NCI-H446 treated with DMSO at 0.1 percent for 48 hours (cell line): Measurements from ENCODE around the gene DPYSL3.

Experiments
- DNase-seq: peaks from one replicate; lab custom pipeline; 2025; lab: John Stamatoyannopoulos, UW

Gene DPYSL3

DNA sequence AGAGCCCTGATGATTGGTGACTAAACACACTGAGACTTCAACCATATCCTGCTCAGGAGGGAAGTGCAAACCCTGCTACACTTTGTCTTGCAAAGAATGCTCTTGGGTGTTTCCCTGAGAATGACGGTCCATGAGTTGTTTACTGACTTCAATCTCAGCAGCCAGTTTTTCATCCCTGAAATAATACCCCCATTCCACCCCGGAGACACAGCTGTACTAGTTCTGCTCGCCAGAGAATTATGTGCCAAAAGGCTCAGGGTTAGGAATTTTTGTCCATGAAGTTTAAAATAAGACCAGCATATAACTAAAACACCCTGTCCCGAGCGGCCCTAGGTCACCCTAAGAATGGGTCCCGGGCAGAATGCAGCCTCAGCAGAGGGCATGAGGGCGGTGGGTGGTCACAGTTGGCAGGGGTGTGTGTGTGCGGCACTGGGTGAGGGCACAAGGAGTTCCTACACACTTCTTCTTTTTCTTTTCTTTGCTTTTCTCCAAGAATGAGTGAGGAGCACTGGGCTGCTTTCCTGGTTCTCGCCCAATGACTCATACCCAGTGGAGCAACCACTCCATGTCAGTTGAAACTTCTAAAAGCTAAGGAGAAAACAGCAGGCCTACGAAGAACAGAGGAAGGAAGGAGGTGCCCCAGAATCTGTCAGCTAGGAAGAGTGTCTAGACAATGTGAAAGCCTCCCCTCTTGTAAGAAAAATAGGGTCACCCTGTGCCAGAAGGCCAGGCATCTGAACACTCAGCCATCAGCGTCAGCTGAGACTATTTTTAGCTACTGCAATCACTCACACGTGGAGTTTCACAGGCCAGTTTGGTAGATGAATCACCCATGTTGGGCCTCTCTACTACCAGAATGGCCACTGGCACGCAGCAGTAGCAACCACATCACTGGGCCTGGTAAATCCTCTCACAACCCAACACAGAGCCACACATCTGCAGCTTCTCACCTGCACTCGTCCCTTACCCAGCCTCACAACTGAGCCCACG lies 105.9 kb downstream of the DPYSL3 start:
- DNase-seq: peak; percentile 20

DNA sequence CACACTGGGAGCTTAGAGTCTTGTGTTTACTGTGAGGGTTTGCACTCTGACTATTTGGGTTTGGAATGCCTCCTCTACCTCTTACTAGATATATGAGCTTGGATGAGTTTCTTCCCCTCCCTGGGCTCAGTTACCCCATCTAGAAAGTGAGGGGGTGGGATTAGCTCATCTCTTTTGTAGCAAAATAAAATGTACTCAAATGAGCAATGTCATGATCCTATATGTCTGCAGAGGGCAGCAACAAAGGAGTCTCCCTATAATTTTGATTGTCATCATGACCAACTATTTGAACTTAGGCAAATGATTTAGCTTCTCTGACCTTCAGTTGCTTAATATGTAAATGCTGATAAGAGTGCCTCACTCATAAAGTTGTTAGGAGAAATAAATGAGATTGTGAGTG lies 109.0 kb downstream of the DPYSL3 start:
- no peak for DNase-seq

DNA sequence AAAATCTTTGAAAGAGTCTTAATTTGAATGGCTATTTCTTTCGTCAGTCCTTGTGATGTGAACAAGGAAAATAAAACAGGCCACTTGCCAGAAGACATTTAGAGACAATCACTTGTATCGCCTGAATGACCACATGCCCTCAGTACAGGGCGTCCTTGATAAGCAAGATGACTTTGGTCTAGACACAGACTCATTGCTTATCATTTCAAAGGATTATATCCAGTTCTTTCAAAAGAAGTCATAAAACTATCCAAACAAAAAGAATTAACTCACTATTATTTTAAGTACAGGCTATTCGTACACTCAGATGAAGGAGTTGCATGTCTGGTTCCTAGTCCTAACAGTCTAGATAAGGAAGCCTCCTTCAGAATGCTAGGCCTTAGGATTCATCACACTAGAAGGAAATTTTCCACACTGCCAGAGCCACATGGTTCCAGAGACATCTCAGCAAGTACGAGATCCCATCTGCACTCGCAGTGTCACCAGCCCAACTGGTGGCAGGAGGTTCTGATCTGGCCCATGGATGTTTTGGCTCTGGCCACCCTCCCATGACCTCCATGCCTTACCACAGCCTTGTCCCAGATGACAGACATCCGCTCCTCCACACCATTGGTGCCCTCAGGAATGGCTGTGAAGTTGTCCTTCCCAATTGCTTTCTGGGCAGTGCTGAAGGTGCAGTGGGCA lies 109.6 kb downstream of the DPYSL3 start:
- DNase-seq: no peak

DNA sequence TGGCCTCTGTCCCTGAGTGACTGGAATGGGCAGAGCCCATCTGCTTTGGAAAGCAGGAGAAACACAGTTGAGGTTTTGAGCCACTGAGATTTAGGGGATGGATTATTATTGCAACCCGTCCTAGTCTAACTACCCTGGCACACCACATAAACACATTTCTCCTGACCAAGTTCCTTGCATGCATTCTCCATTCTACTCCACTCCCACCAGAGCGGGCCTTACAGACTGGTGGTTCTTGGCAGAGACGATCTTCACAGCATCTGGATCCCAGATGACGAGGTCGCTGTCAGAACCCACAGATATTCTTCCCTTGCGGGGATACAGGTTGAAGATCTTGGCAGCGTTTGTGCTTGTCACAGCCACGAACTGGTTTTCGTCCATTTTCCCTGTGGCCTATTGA lies 111.0 kb downstream of the DPYSL3 start:
- DNase-seq: no peak

DNA sequence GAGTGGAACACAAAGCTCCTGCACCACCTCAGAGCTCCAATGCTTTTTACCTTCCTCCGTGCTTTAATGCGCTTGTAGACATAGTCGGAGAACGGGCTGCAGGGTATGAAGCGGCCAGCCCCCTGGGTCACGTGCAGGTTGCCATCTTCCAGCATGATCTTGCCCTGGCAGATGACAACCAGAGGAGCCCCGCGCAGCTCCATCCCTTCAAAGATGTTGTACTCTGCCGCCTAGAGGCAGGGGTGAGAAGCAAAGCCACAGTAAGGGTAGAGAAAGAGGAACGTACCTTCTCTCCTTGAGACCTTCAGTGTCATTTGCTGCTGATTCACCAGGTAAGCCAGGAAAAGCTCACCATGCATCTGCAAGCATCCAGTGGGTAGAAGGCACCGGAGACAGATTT lies 112.3 kb downstream of the DPYSL3 start:
- DNase-seq: no peak

DNA sequence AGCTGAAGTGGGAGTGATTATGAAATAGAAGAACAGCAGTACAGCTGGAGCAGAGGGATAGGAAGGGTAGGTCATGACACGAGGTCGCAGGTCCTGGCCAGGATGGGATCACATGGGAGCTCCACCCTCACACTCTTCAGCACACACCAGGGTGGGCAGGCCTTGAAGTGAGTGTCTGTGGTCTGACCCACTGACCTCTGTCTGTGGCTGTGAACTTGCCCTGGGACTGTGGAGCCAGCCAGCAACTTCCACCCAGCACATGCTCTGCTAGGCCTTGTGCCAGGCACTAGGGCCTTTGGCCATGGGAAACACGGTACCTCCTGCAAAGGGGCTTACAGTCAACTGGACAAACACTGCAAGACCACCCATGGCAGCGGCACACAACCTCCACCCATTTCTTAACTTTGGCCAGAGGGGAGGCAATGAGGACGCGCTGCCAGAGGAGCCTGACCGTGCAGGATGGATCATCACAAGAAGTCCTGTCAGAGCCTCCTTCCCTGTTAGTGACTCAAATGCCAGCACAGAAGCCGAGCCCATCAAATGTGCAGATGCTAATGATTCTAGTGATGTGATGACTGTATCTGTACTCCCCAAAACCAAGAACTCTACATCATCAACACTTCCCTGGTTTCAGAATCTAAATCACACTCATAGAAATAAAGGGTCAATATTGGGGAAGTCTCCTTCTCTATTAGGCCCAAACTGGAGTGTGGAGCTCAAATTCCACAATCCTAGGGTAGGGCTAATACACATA lies 113.6 kb downstream of the DPYSL3 start:
- DNase-seq: no peak

DNA sequence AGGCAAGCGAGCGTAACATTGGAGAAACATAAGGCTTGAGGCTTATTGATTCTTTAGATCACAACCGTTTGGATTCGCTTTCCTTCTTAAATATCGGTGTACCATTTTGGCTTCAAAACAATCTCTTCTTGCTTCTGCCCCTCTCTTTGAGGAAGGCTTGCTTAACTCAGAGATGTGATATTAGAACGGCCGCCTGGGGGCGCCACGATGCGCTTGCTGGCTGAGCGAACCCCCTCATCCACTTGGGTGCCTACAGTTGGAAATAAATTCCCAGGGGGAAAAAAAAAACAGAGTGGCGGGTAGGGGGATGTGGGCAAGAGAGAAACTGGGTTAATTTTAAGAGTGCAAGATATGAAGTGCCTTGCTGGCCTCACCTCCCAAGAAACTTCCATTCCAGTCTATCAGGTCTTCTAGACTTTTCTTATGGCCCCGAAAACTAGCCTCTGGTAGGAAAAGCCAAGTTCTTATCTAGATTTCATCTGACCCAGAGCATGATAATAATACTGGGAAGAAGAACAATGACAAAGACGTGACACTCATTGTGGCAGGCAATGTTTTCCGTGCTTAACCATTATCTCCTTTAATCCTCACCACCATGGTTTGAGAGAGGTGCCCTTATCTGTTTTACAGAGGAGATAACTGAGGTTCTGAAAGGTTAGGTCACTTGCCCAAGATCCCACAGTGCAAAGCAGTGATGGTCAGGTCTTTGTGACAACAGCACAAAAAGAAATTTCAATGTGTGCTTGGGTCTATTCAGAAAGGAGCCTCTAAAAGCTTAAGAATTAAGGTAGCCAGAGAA lies 115.8 kb downstream of the DPYSL3 start:
- DNase-seq: no peak

DNA sequence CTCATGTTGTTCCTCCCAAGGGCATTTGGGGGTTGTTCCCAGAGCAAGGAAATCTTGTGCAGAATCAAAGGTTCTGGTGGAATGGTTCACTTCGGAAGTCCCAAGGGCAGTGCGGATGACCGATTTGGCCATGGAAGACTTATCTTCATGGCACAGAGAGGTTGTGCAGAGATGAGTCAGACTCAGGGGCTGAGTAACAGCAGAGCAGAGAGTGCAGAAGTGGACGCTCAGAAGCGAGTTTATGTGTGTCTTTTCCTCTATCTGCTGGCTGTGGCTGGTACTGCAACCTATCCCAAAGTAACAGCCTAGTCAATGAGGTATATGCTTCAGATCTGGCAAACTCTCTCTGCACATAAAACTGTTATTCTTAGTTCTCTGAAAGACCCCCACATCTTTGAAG lies 118.1 kb downstream of the DPYSL3 start:
- peak; percentile 12 for DNase-seq

DNA sequence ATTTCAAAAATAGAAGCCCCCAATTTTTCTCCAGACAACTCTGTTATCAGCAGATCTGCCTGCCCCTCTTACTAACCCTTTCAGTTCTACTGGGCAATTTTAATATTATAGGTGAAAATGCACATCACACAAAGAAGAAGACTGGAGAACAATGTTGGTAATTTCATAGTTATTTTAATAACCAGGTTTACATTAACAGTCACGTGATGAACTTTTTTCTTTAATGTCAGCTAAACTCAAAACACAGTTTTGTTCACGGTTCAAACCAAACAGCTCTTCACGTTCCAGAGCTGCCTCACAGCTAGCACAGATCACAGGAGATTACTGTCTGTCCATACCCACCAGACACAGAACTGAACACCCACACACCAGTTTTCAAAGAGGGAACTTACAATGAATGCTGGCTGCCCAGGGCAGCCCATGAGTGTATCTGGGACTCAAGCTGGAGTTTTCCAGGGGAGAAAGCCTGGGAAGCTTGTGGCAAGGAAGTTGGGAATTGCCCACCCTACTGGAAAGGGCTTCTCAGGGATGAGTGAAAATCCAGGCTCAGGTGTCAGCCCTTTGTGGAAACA lies 119.1 kb downstream of the DPYSL3 start:
- no peak for DNase-seq

DNA sequence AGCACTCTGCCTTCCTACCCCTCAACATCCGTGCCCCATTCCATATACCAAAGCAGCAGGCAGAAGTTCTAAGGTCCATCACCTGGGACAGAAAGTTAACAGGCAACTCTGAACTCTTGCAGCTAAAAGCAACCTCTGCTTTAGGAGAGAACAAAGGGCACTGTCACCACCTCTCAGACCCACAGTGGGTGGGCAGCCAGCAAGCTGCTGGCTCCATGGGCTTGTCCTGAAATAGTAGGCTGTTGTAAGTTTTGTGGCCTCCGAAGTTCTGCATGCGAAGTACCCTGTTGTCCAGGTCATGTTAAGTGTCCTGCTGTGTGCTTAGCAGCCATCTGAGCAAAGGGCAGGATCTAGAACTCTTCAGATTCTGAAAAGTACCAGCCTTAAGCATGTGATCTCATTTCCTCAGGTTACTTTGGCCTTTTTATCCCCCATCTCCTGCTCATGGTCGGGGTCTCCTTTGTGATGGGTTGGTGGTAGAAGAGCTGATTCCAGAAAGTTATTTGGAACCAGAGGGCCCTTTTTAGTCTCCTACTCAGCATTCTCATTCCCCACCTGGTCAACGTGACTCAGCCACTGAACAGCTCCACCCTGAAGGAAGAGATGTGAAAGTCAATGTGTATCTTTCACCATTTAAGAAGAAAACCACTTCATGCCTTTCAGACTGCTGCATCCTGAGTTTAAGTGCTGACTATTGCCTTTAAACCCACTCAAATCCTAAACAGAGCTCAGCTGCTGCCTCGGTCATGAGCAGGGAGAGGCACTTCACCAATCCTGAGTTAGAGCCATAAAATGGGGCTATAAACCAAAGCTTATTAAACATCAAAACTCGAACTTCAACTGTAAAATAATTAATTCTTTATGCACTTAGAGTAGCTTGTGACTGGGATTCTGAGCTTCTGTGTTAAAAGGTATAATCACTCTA lies 121.4 kb downstream of the DPYSL3 start:
- DNase-seq: no peak

DNA sequence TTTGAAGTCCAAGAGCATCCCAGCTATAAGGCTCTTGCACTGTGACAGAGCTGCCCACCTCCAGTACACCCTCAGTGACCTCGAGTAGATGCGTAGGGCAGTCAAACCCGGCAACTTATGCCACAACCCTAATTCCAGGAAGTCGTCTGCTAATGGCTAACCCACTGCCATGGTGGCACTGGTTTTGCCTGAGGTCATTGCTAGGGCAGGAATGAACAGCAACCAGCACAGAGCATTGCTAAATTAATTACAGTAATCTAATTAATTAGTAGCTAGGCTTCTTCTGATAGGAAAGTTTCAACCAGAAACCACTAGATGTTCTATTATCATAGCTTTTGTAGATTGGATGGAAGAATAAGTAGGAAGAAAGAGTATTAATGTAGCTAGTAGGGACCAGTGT lies 122.8 kb downstream of the DPYSL3 start:
- DNase-seq: no peak

DNA sequence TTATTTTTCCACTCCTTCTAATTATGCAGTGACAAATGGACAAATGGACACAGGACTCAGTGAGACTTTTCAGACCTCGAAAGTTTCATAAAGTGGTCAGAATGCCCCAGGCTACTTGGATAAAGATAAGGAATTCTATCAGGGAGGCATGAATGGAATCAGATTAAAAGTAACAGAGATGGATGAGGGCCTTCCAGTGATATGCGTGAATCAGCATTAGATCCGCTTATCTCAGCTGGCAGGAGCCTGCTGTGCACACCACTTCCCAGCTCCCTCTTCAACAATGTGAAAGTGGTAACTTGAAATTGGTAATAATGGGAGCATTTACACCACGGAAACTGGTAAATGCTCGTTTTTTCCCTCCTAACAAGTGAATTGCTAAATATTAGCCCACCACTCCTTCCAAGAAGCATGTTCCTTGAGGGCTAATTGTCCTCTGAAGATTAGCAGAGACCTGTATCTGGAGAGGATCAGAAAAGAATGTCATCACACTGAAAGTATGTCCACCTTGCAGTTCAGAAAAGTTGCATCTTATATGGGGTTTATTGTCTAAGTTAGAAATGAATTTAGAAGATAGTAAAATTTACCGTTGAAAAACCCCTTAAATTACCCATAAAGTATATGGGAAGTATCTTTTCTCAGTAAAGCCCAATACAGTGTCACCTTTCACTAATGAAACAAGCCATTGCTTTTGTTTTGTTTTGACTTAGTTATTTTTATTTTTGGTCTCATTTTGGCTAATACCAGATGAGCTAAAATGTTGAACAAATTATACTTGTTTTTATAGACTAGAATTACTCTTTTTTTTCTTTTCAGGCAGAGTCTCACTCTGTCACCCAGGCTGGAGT lies 125.3 kb downstream of the DPYSL3 start:
- no peak for DNase-seq

DNA sequence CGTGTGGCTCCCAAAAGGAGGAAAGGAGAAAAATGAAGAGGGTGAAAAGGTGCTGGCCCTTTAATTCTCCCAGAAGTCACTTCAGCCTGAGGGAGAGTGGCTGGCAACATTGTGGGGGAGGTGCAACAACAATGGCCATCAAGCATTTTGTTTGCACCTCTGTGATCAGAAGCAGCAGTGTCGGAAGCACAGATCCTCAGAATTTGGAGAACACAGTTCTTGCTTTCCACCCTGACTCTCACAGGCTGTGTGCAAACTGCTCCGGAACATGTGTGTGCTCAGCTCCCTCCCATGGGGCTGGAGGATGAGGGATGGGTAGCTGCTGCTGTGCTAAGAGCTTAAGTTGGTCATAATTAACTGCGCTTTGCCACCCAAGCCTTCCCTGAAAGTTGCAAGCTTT lies 127.1 kb downstream of the DPYSL3 start:
- DNase-seq: no peak

DNA sequence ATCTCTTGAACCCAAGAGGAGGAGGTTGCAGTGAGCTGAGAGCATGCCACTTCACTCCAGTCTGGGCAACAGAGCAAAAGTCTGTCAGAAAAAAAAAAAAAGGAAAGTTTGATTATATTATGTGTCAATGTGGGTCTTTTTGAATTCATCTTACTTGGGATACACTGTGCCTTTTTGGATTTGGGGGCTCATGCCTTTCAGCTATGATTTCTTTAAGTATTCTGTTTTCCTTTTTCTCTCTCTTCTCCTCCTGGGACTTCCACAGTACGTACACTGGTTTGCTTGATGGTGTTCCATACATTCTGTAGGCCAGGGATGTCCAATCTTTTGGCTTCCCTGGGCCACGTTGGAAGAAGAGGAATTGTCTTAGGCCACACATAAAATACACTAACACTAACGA lies 128.3 kb downstream of the DPYSL3 start:
- DNase-seq: no peak

DNA sequence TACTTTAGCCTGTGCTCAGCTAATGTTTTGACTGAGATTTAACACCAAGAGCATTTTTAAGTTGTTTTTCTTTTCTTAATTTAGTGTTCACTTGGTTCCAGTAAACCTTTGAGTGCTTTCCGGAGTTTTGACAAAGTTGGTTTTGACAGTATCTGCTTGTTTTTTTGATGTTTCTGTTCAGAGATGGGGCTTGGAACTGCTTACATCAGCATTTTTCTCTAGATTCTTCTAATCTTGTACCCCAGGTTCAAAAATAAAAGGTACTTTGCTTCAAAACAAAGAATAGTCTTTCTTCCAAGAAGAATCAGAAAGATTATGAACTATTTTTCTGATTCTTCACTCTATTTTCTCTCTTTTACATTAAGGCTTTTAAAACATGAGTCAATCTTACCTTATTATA lies 132.2 kb downstream of the DPYSL3 start:
- no peak for DNase-seq

DNA sequence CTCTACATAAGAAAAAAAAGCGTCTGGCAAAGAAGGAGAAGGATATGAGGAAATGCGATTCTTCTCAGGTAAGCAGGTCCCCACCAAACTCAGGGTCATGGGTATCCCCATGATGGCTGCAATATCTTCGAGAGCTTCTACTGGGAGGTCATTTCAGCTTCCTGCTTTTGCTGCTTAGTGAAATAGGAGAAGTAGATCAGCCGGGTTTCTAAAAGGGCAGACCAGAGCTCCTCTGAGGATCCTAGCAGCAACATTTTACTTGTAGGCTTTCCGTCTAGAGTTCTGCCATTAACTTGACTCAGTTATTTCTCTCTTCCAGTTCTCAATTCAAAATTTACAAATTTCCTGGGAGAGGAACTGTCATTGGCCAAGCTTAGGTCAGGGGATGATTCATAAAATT lies 134.7 kb downstream of the DPYSL3 start:
- DNase-seq: no peak

DNA sequence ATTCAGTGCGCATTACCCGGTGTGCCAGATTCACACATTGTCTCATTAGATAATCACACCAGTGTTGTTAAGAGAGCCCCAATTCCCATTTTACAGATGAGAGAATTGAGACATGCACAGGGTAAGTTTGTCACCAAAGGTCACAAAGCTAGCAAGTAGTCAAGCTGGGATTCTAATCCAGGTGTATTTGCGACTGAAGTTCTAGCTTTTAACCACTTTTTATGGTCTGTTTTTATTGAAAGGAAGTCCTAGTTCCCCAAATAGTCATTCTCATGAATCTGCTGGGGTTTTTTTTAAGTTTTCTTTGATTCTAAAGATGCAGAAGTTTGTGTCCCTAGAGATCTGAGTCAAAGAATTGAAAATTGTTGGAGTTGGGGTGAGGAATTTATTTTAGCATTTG lies 136.5 kb downstream of the DPYSL3 start:
- no peak for DNase-seq

DNA sequence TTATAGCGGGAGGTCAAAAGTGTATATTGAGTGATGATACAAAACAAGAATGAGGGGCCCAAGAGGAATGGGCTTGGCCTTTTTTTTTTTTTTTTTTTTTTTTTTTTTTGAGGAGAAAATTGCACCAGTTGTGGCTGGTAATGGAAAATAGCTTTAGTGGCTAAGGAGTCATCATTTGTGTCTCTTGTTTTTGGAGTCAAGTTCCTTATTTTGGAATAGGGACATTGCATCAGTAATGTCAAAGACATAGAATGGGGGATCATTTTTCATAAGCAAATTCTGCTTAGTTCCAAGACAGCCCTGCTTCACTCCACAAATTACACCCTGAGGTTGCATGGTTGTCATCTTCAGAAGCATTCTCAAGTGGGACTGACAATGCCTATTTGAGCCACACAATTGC lies 137.7 kb downstream of the DPYSL3 start:
- DNase-seq: no peak

DNA sequence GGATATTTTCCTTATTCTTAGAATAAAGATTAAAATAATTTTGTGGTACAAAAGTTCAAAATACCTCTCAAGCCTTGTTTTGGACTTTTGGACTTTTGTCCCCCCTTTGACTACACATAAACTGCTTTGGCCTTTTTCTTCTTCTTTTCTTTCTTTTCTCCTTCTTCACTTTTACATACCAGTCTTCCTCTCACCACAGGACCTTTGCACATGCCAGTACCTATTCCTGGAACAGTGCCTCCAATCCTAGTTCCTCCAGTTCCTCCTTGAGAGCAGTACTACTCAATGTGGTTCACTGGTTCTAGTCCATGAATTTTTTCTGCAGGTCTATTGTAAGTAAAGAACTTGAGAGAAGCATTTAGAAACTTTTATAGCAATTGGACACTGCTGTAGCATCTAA lies 138.6 kb downstream of the DPYSL3 start:
- DNase-seq: no peak
